HepG2 (cell line): ENCODE measurements around the gene GOLGA3. TPM values are rescaled to one million over a fixed set of nuclear protein-coding genes. Genes with fewer than 3 reads are reported as not detected.
A peak's percentile ranks its signal among the peaks of the same experiment; 100 is the strongest.

ENCODE experiments used
- ATAC-seq: fragments of 200-7000 bp; cut with Tn5 transposase; 3 replicates; pipeline ENCODE4 v1.9.1; 2020; ENCODE audit warnings: mild to moderate bottlenecking, moderate library complexity
- BruUV-seq: library from RNA; stranded (reverse); fragments of 400-500 nt; replicated peaks from 2 replicates; lab custom pipeline; 2021; lab: Mats Ljungman, UMichigan
- CTCF ChIA-PET: fragments of 300-600 bp; formaldehyde crosslinking; extraction: SDS; loops from one replicate; lab custom pipeline; 2021; ENCODE audit warnings: low total read pairs, inconsistent platforms, low intra/inter-chr PET ratio; lab: Yijun Ruan, JAX
- POLR2A ChIA-PET: fragments of 350-600 bp; sonication (Branson Sonifier 250); formaldehyde crosslinking; loops from one replicate; lab custom pipeline; 2020; ENCODE audit warnings: antibody characterized with exemption, inconsistent platforms; lab: Yijun Ruan, JAX
- DNase-seq: peaks from one replicate; pipeline ENCODE4 v3.0.0-alpha.2; 2015; ENCODE audit warnings: low spot score
- FAIRE-seq: peaks from 3 replicates; lab custom pipeline; 2011; peaks lifted over from hg19 to GRCh38; lab: Jason Lieb, UNC
- H2AFZ ChIP-seq: one replicate; pipeline ENCODE4 v1.6.1; 2011; ENCODE audit warnings: low read length, inconsistent platforms
- H3K27ac ChIP-seq: fragments of 300-600 bp; 3 replicates; pipeline ENCODE4 v1.8.0; 2011; ENCODE audit warnings: mixed run types, mild to moderate bottlenecking, mixed read lengths, low read length, inconsistent platforms; ENCODE audit not compliant: insufficient read depth; ENCODE audit errors: extremely low read length
- H3K27me3 ChIP-seq, 2 experiments: fragments of 200-600 bp in 1 of 2; 2 replicates in 1 of 2; 3 replicates in 1 of 2; pipeline versions ENCODE4 v1.6.0 to v1.8.0; 2011; ENCODE audit warnings: low read length in 2 of 2, mild to moderate bottlenecking in 2 of 2, moderate library complexity in 2 of 2, inconsistent platforms in 1 of 2; ENCODE audit not compliant: insufficient read depth in 2 of 2, control insufficient read depth in 1 of 2
- H3K36me3 ChIP-seq, 2 experiments: fragments of 200-600 bp in 1 of 2; replicated peaks in 1 of 2; 2 replicates in 1 of 2; 3 replicates in 1 of 2; pipeline versions ENCODE4 v1.5.1 to v1.8.0; 2011; ENCODE audit warnings: low read length in 2 of 2, inconsistent platforms in 1 of 2; ENCODE audit not compliant: insufficient read depth in 2 of 2, control insufficient read depth in 1 of 2
- H3K4me1 ChIP-seq: 2 replicates; pipeline ENCODE4 v1.5.1; 2012; ENCODE audit warnings: low read length, inconsistent platforms; ENCODE audit not compliant: insufficient read depth
- H3K4me2 ChIP-seq: 2 replicates; pipeline ENCODE4 v1.6.0; 2011; ENCODE audit warnings: low read depth, low read length, inconsistent platforms
- H3K4me3 ChIP-seq, 3 experiments: fragments of 200-600 bp in 1 of 3; sonication (generic), shearing (Covaris generic) in 1 of 3; replicated peaks in 1 of 3; 2 replicates each; pipeline ENCODE4 v1.5.1; 2011 to 2016; ENCODE audit warnings: low read length in 3 of 3, inconsistent platforms in 2 of 3, low read depth in 2 of 3, mild to moderate bottlenecking in 2 of 3, control low read depth in 1 of 3, mixed read lengths in 1 of 3; ENCODE audit not compliant: insufficient read depth in 1 of 3
- H3K79me2 ChIP-seq: one replicate; pipeline ENCODE4 v1.6.1; 2011; ENCODE audit warnings: low read length, inconsistent platforms; ENCODE audit not compliant: insufficient read depth
- H3K9ac ChIP-seq: 2 replicates; pipeline ENCODE4 v1.6.0; 2011; ENCODE audit warnings: mild to moderate bottlenecking, low read depth, low read length, inconsistent platforms; ENCODE audit not compliant: insufficient read depth
- H3K9me3 ChIP-seq: 2 replicates; pipeline ENCODE4 v1.5.1; 2012; ENCODE audit warnings: mild to moderate bottlenecking, low read length
- H4K20me1 ChIP-seq: 2 replicates; pipeline ENCODE4 v1.6.0; 2011; ENCODE audit warnings: inconsistent platforms, mild to moderate bottlenecking, low read length, moderate library complexity; ENCODE audit not compliant: insufficient read depth
- AGO2 ChIP-seq: fragments of 200-400 bp; formaldehyde crosslinking; optimal IDR thresholded peaks from 2 replicates; pipeline ENCODE3; 2017; ENCODE audit warnings: mild to moderate bottlenecking, low read depth, low read length, moderate library complexity
- HNRNPH1 ChIP-seq: fragments of 200-400 bp; formaldehyde crosslinking; optimal IDR thresholded peaks from 2 replicates; pipeline ENCODE3; 2017; ENCODE audit warnings: mild to moderate bottlenecking, low read depth, low read length
- KDM2A ChIP-seq: sonication (generic); formaldehyde crosslinking; IDR thresholded peaks from 2 replicates; pipeline ENCODE4 v1.4.0; 2020; ENCODE audit warnings: low read depth, missing genetic modification reagents, borderline replicate concordance
- MNT ChIP-seq: fragments of 450-650 bp; IDR thresholded peaks from 2 replicates; pipeline ENCODE4 v1.6.1; 2016
- MXD3 ChIP-seq: IDR thresholded peaks from 2 replicates; pipeline ENCODE4 v1.6.1; 2016; ENCODE audit warnings: mild to moderate bottlenecking, missing biosample characterization, missing genetic modification reagents
- TARDBP ChIP-seq: sonication (generic); formaldehyde crosslinking; IDR thresholded peaks from 2 replicates; pipeline ENCODE4 v1.8.0; 2022; ENCODE audit warnings: mild to moderate bottlenecking, missing genetic modification reagents
- TRAFD1 ChIP-seq: sonication (generic); formaldehyde crosslinking; IDR thresholded peaks from 2 replicates; pipeline ENCODE4 v1.5.1; 2020; ENCODE audit warnings: missing genetic modification reagents, mild to moderate bottlenecking, borderline replicate concordance
- ZBTB33 ChIP-seq: sonication (generic); formaldehyde crosslinking; IDR thresholded peaks from 2 replicates; pipeline ENCODE4 v1.4.0; 2020; ENCODE audit warnings: missing genetic modification reagents
- ZFP91 ChIP-seq: sonication (generic); formaldehyde crosslinking; IDR thresholded peaks from 2 replicates; pipeline ENCODE4 v1.9.0; 2022; ENCODE audit warnings: missing genetic modification reagents, mild to moderate bottlenecking, borderline replicate concordance
- ZNF781 ChIP-seq: sonication (generic); formaldehyde crosslinking; IDR thresholded peaks from 2 replicates; pipeline ENCODE4 v1.5.1; 2020; ENCODE audit warnings: borderline replicate concordance, mild to moderate bottlenecking, missing genetic modification reagents; ENCODE audit errors: not compliant biosample characterization
- WGBS: methylation state at CpG from one replicate; pipeline ENCODE4 v1.1.6; 2017; ENCODE audit warnings: low lambda C conversion rate; 5-methylcytosine and 5-hydroxymethylcytosine counted together
- in situ Hi-C: cut with HindIII; loops from 2 replicates; pipeline ENCODE4 v1.10.0; 2017; ENCODE audit warnings: low pct_unique_long_range_greater_than_20kb; ENCODE audit not compliant: extremely low pct_ligation_motif_present
- intact Hi-C: fragments of 100-400 bp; cut with micrococcal nuclease; formaldehyde crosslinking; loops from one replicate; pipeline ENCODE4 v1.10.0; 2022; ENCODE audit not compliant: unreplicated experiment
- polyA plus RNA-seq, 8 experiments: library from polyadenylated mRNA; depleted of rRNA in 3 of 8; stranded (reverse) in 7 of 8; unstranded in 1 of 8; fragments of >200 nt; fragmentation: Illumina TruSeq in 4 of 8; extraction: Trizol in 4 of 8; gene quantifications; 2 replicates each; pipeline versions ENCODE4 v1.2.1 to v1.2.3, GENCODE V29; 2011 to 2016; ENCODE audit warnings: low read depth in 4 of 8, missing spikeins in 1 of 8, mixed read lengths in 1 of 8; ENCODE audit not compliant: insufficient read depth in 1 of 8
- total RNA-seq, 5 experiments: library from RNA; depleted of rRNA; stranded (reverse); fragments of >200 nt; fragmentation: Illumina TruSeq; extraction: Trizol; gene quantifications; 2 replicates each; pipeline ENCODE4 v1.2.3, GENCODE V29; 2016; ENCODE audit warnings: low read depth in 1 of 5

GOLGA3 gene
- total and polyA plus RNA-seq, 2 of the 13 experiments (the other 11 are each of a cell fraction or from before 2014, with no cell fraction given) = 22.0 to 43.0 TPM

- WGBS = 94% methylated on average over 12 of the region's 21 CpGs
- no peaks in the 10 kb centered on the region for H3K4me1 ChIP-seq
- no peak overlapping the region for H3K4me3 ChIP-seq
- no peaks in the 10 kb centered on the region for H4K20me1 ChIP-seq
- CTCF ChIA-PET = no interaction called here
- DNase-seq (no peak), ATAC-seq (no peak), FAIRE-seq (no peak)
- in situ Hi-C loops (no loop called here), intact Hi-C loops (no loop called here)
- H3K79me2 ChIP-seq = no peaks in the 10 kb centered on the region
- H3K9me3 ChIP-seq = no peaks in the 10 kb centered on the region
- H2AFZ ChIP-seq = no peak overlapping the region
- H3K27me3 ChIP-seq = no peaks in the 10 kb centered on the region; a peak in 1 of 5 replicates
- TF ChIP-seq MXD3 (CRISPR knock-in tag) (no peak), AGO2 (peak; percentile 50), ZBTB33 (CRISPR knock-in tag) (peak; percentile 37; the same call in 1 of the 2 replicates)
- POLR2A ChIA-PET = no interaction called here
- no peak overlapping the region for H3K4me2 ChIP-seq
- BruUV-seq = no TSS peak
- H3K36me3 ChIP-seq = peaks cover 36 to 72% of the 10 kb centered on the region in 2 experiments
- no peak overlapping the region for H3K27ac ChIP-seq
- no peak overlapping the region for H3K9ac ChIP-seq
Observed at GRCh38 chr12:132786192-132786591, 42.5 kb downstream of the GOLGA3 start.

GRCh38 chr12:132784580-132784979, 44.1 kb downstream of the GOLGA3 start:
- no TSS peak for BruUV-seq
- Histone ChIP-seq H2AFZ (no peak overlapping the region), H3K79me2 (no peaks in the 10 kb centered on the region), H3K36me3 (peaks cover 44 to 79% of the 10 kb centered on the region in 2 experiments), H3K4me2 (no peak overlapping the region), H3K27me3 (no peaks in the 10 kb centered on the region; a peak in 1 of 5 replicates), H3K9ac (no peak overlapping the region), H3K27ac (no peak overlapping the region), H3K9me3 (no peaks in the 10 kb centered on the region), H4K20me1 (no peaks in the 10 kb centered on the region), H3K4me3 (no peak overlapping the region), H3K4me1 (no peaks in the 10 kb centered on the region)
- WGBS = 91% methylated on average over 9 of the region's 9 CpGs
- intact Hi-C loops (no loop called here), in situ Hi-C loops (no loop called here)
- no peak for DNase-seq
- CTCF ChIA-PET = no interaction called here
- FAIRE-seq = no peak
- POLR2A ChIA-PET = no interaction called here
- no peak for ATAC-seq
- TF ChIP-seq ZFP91 (CRISPR knock-in tag) = no peak
- TF ChIP-seq MNT = peak; percentile 91
- TF ChIP-seq TRAFD1 (CRISPR knock-in tag) = no peak
- TF ChIP-seq ZNF781 (CRISPR knock-in tag) = no peak
- 0 out of 2 replicates have a peak, but pooled peaks have one; percentile 38 for TF ChIP-seq TARDBP (CRISPR knock-in tag)
- TF ChIP-seq KDM2A = no peak
- TF ChIP-seq HNRNPH1 = no peak
- peak; percentile 49 for TF ChIP-seq AGO2
